Activated CD8-positive, alpha-beta T cell treated with anti-CD3 and anti-CD28 coated beads for 36 hours (primary cell): Measurements from ENCODE around the gene ATXN1. TPM values are rescaled to one million over a fixed set of nuclear protein-coding genes. Genes with fewer than 3 reads are reported as not detected.
"Not testable (repeated sequence)": the region's sequence is repeated elsewhere in the genome, so short reads cannot be mapped to it uniquely, and the experiment has no call there.

Experiments used
- ATAC-seq: fragments of 200-7000 bp; cut with Tn5 transposase; one replicate; pipeline ENCODE4 v1.10.0; 2021; ENCODE audit warnings: mild to moderate bottlenecking, moderate library complexity
- CTCF ChIA-PET: fragments of 350-600 bp; sonication (Branson Sonifier 250); formaldehyde crosslinking; loops from one replicate; lab custom pipeline; 2021; ENCODE audit warnings: antibody characterized with exemption; lab: Charles Lee
- POLR2A ChIA-PET: fragments of 350-600 bp; sonication (Branson Sonifier 250); formaldehyde crosslinking; loops from one replicate; lab custom pipeline; 2021; ENCODE audit warnings: antibody characterized with exemption; lab: Charles Lee
- DNase-seq: peaks from one replicate; pipeline ENCODE4 v3.0.0-alpha.2; 2020
- H3K27ac Mint-ChIP-seq: one replicate; pipeline ENCODE4 v1.8.0; 2021; ENCODE audit warnings: mild to moderate bottlenecking, mixed read lengths
- H3K27me3 Mint-ChIP-seq: one replicate; pipeline ENCODE4 v1.8.0; 2021; ENCODE audit warnings: mixed read lengths
- H3K36me3 Mint-ChIP-seq: one replicate; pipeline ENCODE4 v1.8.0; 2021; ENCODE audit warnings: low read depth, mixed read lengths
- H3K4me1 Mint-ChIP-seq: one replicate; pipeline ENCODE4 v1.8.0; 2021; ENCODE audit warnings: low read depth, mixed read lengths
- H3K4me3 Mint-ChIP-seq: one replicate; pipeline ENCODE4 v1.8.0; 2021; ENCODE audit warnings: mild to moderate bottlenecking, moderate library complexity, mixed read lengths
- H3K9me3 Mint-ChIP-seq: one replicate; pipeline ENCODE4 v1.8.0; 2021; ENCODE audit warnings: mixed read lengths
- CTCF ChIP-seq: fragments of 200-600 bp; IDR thresholded peaks from one replicate; pipeline ENCODE4 v1.8.0; 2022; ENCODE audit warnings: antibody characterized with exemption, mild to moderate bottlenecking
- intact Hi-C: fragments of 100-400 bp; cut with micrococcal nuclease; formaldehyde crosslinking; loops from one replicate; pipeline ENCODE4 v1.10.0; 2022
- total RNA-seq, 2 experiments: library from RNA; stranded (reverse); gene quantifications; one replicate each; pipeline ENCODE4 v1.2.3, GENCODE V29; 2021

ATXN1 gene
- total RNA-seq, 2 experiments from 2014 or later: 35.4 to 40.8 TPM

- Mint-ChIP-seq H3K36me3 (peaks cover 30% of the 10 kb centered on the region), H3K27me3 (no peaks in the 10 kb centered on the region), H3K27ac (no peak overlapping the region), H3K4me1 (peaks cover 33% of the 10 kb centered on the region), H3K9me3 (peaks cover 2% of the 10 kb centered on the region), H3K4me3 (no peak overlapping the region)
- intact Hi-C loops: no loop called here
- TF ChIP-seq CTCF: no peak
- ChIA-PET POLR2A (interaction anchor here (0.9 kb wide), 1 partner anchor 11 kb away, joined by 3 read pairs; no protein-coding TSS in a partner anchor), CTCF (interaction anchor here (1.5 kb wide), 1 partner anchor 129 kb away, joined by 5 read pairs; no protein-coding TSS in a partner anchor)
- DNase-seq (no peak), ATAC-seq (no peak)
Observed at GRCh38 chr6:16633961-16634360, 127.3 kb downstream of the ATXN1 start.

- POLR2A ChIA-PET: interaction anchor here (0.5 to 0.9 kb wide), 2 partner anchors 11 to 45 kb away, joined by 3 read pairs; no protein-coding TSS in a partner anchor
- peaks cover 33% of the 10 kb centered on the region for H3K4me1 Mint-ChIP-seq
- ATAC-seq: no peak
Observed at GRCh38 chr6:16633465-16633864, 127.8 kb downstream of the ATXN1 start.

GRCh38 chr6:16632101-16632500, 129.2 kb downstream of the ATXN1 start:
- Mint-ChIP-seq H3K27me3 (no peaks in the 10 kb centered on the region), H3K36me3 (peaks cover 35% of the 10 kb centered on the region), H3K27ac (no peak overlapping the region), H3K9me3 (peaks cover 8% of the 10 kb centered on the region), H3K4me1 (peaks cover 29% of the 10 kb centered on the region), H3K4me3 (no peak overlapping the region)
- ChIA-PET POLR2A (no interaction called here), CTCF (no interaction called here)
- DNase-seq (no peak), ATAC-seq (no peak)
- intact Hi-C loops: no loop called here
- no peak for TF ChIP-seq CTCF

More at GRCh38 chr6:16633465-16633864, 127.8 kb downstream of the ATXN1 start:
- CTCF ChIA-PET: no interaction called here
- H3K4me3 Mint-ChIP-seq: no peak overlapping the region
- peaks cover 30% of the 10 kb centered on the region for H3K36me3 Mint-ChIP-seq
- DNase-seq: no peak
- intact Hi-C loops: no loop called here
- no peaks in the 10 kb centered on the region for H3K27me3 Mint-ChIP-seq
- peaks cover 7% of the 10 kb centered on the region for H3K9me3 Mint-ChIP-seq
- H3K27ac Mint-ChIP-seq: no peak overlapping the region
- no peak for TF ChIP-seq CTCF

- Mint-ChIP-seq H3K9me3 (peaks cover 8% of the 10 kb centered on the region), H3K27ac (no peak overlapping the region), H3K4me1 (peaks cover 17% of the 10 kb centered on the region), H3K36me3 (peaks cover 33% of the 10 kb centered on the region), H3K27me3 (no peaks in the 10 kb centered on the region), H3K4me3 (no peak overlapping the region)
- ChIA-PET CTCF (interaction anchor here (0.6 kb wide), 1 partner anchor 122 kb away, joined by 3 read pairs; no protein-coding TSS in a partner anchor), POLR2A (no interaction called here)
- no peak for DNase-seq
- no peak for TF ChIP-seq CTCF
- ATAC-seq: no peak
- intact Hi-C loops: no loop called here
Observed at GRCh38 chr6:16630026-16630643, 131.1 kb downstream of the ATXN1 start.

- Mint-ChIP-seq H3K4me1 (peaks cover 12% of the 10 kb centered on the region), H3K36me3 (peaks cover 33% of the 10 kb centered on the region)
- H3K27me3 Mint-ChIP-seq, intact Hi-C loops, H3K27ac Mint-ChIP-seq, DNase-seq, H3K4me3 Mint-ChIP-seq, POLR2A ChIA-PET, H3K9me3 Mint-ChIP-seq, ATAC-seq: not testable (repeated sequence)
- CTCF ChIA-PET: interaction anchor here (1.1 to 1.3 kb wide), 2 partner anchors 9 to 29 kb away, joined by 4 to 5 read pairs; no protein-coding TSS in a partner anchor
Observed at GRCh38 chr6:16628580-16628979, 132.7 kb downstream of the ATXN1 start.
